Smooth muscle cell of the brain vasculature (primary cell): ENCODE measurements around the gene SLC35F1.

Source experiments
- DNase-seq: peaks from one replicate; pipeline ENCODE4 v3.0.0-alpha.2; 2012; ENCODE audit warnings: low read depth, low spot score

SLC35F1 gene

DNA sequence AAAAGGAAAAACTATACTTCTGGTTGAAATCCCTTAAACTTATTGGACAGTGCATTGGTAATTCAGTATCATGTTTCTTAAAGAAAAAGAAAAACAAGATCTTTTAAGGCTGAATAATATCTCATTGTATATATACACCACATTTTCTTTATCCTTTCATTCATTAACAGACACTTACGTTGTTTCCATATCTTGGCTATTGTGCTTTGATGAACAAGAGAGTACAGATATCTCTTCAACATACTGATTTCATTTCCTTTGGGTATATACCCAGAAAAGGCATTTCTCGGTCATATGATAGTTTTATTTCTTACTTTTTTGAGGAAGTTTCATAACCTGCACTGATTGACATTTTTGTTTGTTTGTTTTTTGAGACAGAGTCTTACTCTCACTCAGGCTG lies 281.5 kb downstream of the SLC35F1 start:
- DNase-seq: no peak

- DNase-seq: no peak
Observed at GRCh38 chr6:118197539-118197938, 290.5 kb downstream of the SLC35F1 start.

DNA sequence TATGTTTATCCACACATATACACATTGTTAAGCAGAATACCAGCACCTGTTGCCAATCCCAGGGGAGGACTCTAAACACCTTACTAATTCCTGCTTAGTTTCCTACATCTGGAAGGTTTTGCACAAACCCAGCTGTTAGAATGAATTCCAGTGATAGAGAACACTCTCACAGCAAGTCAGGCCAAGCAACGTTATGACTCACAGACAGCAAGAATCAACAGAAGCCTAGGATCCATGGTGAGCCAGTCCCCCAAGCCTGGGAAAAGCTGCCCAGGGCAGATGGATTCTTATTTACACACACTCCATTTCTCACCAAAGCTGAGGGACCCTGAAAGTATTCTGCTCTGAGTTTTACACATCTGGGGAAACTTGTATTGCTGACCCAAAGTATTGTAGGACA lies 291.7 kb downstream of the SLC35F1 start:
- peak; percentile 2 for DNase-seq

DNA sequence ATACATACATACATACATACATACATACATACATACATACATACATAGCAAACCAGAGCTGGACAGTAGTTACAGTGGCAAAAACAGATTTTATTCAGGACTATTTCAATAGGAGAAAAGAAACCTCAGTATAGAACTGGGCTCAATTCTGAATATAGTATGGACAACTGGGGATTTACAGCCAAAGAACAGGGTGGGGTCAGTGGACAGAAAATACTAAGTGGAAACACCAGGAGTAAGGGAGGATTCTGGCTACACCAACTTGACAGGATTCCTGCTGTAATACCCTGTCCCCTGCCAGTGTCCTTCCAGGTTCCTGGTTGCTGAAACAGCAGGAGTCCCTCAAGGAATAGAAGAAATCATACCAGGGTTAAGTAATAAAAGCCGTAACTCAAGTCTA lies 293.1 kb downstream of the SLC35F1 start:
- DNase-seq: no peak

GRCh38 chr6:118202517-118202916 lies 295.5 kb downstream of the SLC35F1 start:
- DNase-seq: no peak

DNA sequence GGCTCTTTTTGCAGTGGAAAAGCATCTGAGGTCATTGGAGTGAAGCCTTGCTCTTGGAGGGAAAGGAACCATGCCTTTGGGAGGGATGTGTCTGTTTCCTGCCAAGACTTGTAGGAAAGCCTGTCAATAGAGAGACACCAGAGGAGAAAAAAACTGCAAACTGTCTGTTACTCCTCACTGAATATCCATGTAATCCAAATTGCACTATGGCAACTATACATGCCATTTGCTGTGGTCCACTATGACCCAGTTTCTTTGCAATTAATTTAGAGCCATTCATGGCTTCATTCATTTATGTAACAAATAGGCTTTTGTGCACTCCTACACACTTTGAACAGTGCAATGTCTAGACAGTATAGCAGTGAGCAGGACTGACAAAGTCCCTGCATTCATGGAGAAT lies 296.5 kb downstream of the SLC35F1 start:
- DNase-seq: no peak

- no peak for DNase-seq
Observed at GRCh38 chr6:118206221-118206620, 299.2 kb downstream of the SLC35F1 start.

DNA sequence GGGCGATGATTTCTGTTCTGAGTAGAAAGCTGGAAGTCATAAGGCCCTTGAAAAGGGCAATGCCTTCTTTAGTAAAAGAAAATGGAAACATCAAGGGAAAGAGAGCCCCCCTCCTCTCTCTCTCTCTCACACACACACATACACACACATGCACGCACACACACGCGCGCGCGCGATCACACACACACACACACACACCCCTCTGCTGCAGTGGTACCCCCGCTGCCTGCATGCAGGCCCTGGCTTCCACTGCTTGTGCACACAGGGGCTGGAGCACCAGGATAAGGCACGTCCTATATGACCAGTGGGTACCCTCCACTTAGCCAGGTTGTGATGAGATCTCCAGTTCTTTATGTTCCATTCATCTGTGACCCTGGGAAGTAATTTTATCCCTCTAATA lies 300.9 kb downstream of the SLC35F1 start:
- no peak for DNase-seq

- DNase-seq: no peak
Observed at GRCh38 chr6:118212451-118213173, 305.5 kb downstream of the SLC35F1 start.

GRCh38 chr6:118215269-118215668 lies 308.2 kb downstream of the SLC35F1 start:
- no peak for DNase-seq

- no peak for DNase-seq
Observed at GRCh38 chr6:118216751-118217150, 309.7 kb downstream of the SLC35F1 start.

- no peak for DNase-seq
Observed at GRCh38 chr6:118218156-118218555, 311.1 kb downstream of the SLC35F1 start.

DNA sequence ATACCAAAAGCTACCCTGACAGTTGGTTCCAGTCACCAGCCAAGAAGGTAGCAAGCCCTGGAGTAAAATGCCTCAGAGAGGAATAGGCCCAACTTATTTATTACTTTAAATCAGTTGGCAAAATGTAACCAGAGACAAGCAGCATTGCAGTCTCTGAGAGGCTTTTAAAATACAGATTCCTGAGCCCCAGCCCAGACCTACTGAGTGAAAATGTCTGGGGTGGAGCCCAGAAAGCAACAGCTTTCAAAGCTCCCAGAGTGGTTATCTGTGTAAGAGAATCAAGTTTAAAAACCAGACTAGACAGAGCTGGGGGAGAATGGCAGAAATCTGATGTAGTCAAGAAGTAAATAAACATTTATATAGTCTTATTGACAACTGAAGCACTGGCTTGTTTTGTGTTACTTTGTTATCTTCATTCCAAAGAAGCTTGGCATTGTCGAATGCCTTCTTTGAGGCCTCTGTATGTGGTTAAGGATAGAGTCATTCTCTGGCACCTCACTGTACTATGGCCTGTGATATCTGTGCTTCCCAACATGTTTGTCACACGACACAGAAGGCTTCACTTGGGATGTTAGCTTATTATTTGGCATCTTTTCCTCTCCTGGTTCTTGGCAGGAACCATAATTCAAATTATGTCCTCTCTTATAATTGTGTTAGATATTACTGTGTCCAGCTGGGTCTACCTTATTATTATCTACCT lies 313.5 kb downstream of the SLC35F1 start:
- DNase-seq: no peak

GRCh38 chr6:118223316-118223715 lies 316.3 kb downstream of the SLC35F1 start:
- no peak for DNase-seq

- no peak for DNase-seq
Observed at GRCh38 chr6:118228886-118229285, 321.8 kb downstream of the SLC35F1 start.

- no peak for DNase-seq
Observed at GRCh38 chr6:118240878-118241528, 333.9 kb downstream of the SLC35F1 start.

GRCh38 chr6:118246406-118246805 lies 339.3 kb downstream of the SLC35F1 start:
- no peak for DNase-seq

DNA sequence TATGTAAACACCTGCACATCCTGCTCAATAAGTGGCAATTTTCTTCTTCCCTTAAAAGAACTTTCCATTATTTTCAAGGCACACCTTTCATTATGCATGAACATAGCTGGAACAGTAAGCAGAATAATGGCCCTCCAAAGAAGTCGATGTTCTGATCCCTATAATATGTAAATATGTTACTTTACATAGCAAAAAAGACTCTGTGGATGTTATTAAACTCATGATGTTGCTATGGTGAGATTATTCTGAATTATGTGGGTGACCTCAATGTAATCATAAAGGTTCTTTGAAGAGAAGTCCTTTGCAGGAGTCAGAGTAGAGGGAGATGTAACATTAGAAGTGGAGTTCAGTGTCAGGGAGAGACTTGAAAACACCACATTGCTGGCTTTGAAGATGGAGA lies 341.1 kb downstream of the SLC35F1 start:
- no peak for DNase-seq

GRCh38 chr6:118249680-118250079 lies 342.6 kb downstream of the SLC35F1 start:
- DNase-seq: no peak

GRCh38 chr6:118252474-118252873 lies 345.4 kb downstream of the SLC35F1 start:
- DNase-seq: no peak

- DNase-seq: no peak
Observed at GRCh38 chr6:118253741-118254140, 346.7 kb downstream of the SLC35F1 start.

DNA sequence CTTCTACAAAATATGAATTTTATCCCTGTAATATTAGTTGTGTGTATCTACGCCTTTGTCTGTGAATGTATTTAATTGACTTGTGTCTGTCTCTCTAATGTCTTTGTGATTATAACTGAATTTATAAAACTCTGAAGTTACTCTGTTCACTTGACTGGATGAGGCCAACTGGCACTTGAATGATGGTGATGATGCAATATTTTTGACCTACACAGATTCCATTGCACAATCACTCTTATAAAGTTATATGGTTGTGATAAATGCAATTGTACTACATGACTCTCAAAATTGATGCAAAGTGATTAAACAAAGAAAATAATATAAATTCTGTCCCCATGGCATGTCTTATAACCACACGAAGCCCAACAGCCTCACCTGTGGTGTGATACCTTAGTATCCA lies 353.8 kb downstream of the SLC35F1 start:
- no peak for DNase-seq
